ENCODE data around the gene C11orf52. TPM values are rescaled to one million over a fixed set of nuclear protein-coding genes. Genes with fewer than 3 reads are reported as not detected.

C11orf52 gene
- total RNA-seq, 1 experiment from 2014 or later, result 14.4 TPM

GRCh38 chr11:111886844-111887243 lies 31.9 kb upstream of the C11orf52 start:
- Histone ChIP-seq H3K4me1 (no peaks in the 10 kb centered on the region), H3K27me3 (replicated peaks; ENCODE audit: control insufficient read depth, insufficient read depth, low read length) (no peaks in the 10 kb centered on the region), H3K36me3 (ENCODE audit: control insufficient read depth, insufficient read depth, low read length) (no peaks in the 10 kb centered on the region), H3K9me3 (peaks cover 3% of the 10 kb centered on the region; the same call in 1 of the 2 replicates), H3K4me3 (ENCODE audit: low read depth, low read length) (no peak overlapping the region)
- DNase-seq, result no peak
- no peak overlapping the region for H3K27ac Mint-ChIP-seq (ENCODE audit: unreplicated experiment)
- peaks cover 5% of the 10 kb centered on the region for H3K27me3 Mint-ChIP-seq (ENCODE audit: insufficient read depth, unreplicated experiment)
- intact Hi-C loops (cut with micrococcal nuclease; ENCODE audit: unreplicated experiment), result no loop called here
- no peaks in the 10 kb centered on the region for H3K36me3 Mint-ChIP-seq (ENCODE audit: insufficient read depth, unreplicated experiment)
- no peaks in the 10 kb centered on the region for H3K4me1 Mint-ChIP-seq (ENCODE audit: low read depth, unreplicated experiment)
- no TSS peak for BruUV-seq (replicated peaks)
- ChIA-PET CTCF (interaction anchor here (0.8 kb wide), 1 partner anchor 95 kb away, joined by 3 read pairs; no protein-coding TSS in a partner anchor), POLR2A (no interaction called here)
- H3K4me3 Mint-ChIP-seq (ENCODE audit: unreplicated experiment), result no peak overlapping the region
- TF ChIP-seq CTCF (IDR thresholded peaks at IDR 0.05; ENCODE audit: insufficient read depth in 1 of 2, low read depth in 1 of 2, low read length in 1 of 2, severe bottlenecking in 1 of 2, unreplicated experiment in 1 of 2), result no peak
- H3K9me3 Mint-ChIP-seq (ENCODE audit: unreplicated experiment), result no peaks in the 10 kb centered on the region

GRCh38 chr11:111905411-111905810 lies 13.3 kb upstream of the C11orf52 start:
- POLR2A ChIA-PET, result interaction anchor here (0.6 kb wide), 1 partner anchor 307 kb away, joined by 3 read pairs; no protein-coding TSS in a partner anchor
- no peaks in the 10 kb centered on the region for H3K36me3 ChIP-seq (ENCODE audit: control insufficient read depth, insufficient read depth, low read length)
- intact Hi-C loops (cut with micrococcal nuclease; ENCODE audit: unreplicated experiment), result no loop called here
- no peaks in the 10 kb centered on the region for H3K9me3 Mint-ChIP-seq (ENCODE audit: unreplicated experiment)
- no peak for DNase-seq
- TF ChIP-seq CTCF (IDR thresholded peaks at IDR 0.05; ENCODE audit: insufficient read depth in 1 of 2, low read depth in 1 of 2, low read length in 1 of 2, severe bottlenecking in 1 of 2, unreplicated experiment in 1 of 2), result no peak
- H3K27me3 Mint-ChIP-seq (ENCODE audit: insufficient read depth, unreplicated experiment), result peaks cover 14% of the 10 kb centered on the region
- no peak overlapping the region for H3K4me3 ChIP-seq (ENCODE audit: low read depth, low read length)
- H3K4me1 Mint-ChIP-seq (ENCODE audit: low read depth, unreplicated experiment), result no peaks in the 10 kb centered on the region
- no peaks in the 10 kb centered on the region for H3K4me1 ChIP-seq
- no peak overlapping the region for H3K27ac Mint-ChIP-seq (ENCODE audit: unreplicated experiment)
- no peaks in the 10 kb centered on the region for H3K27me3 ChIP-seq (replicated peaks; ENCODE audit: control insufficient read depth, insufficient read depth, low read length)
- CTCF ChIA-PET, result no interaction called here
- no TSS peak for BruUV-seq (replicated peaks)
- no peaks in the 10 kb centered on the region for H3K36me3 Mint-ChIP-seq (ENCODE audit: insufficient read depth, unreplicated experiment)
- H3K9me3 ChIP-seq, result no peaks in the 10 kb centered on the region
- H3K4me3 Mint-ChIP-seq (ENCODE audit: unreplicated experiment), result no peak overlapping the region

GRCh38 chr11:111906680-111907079 lies 12.0 kb upstream of the C11orf52 start:
- no peaks in the 10 kb centered on the region for H3K27me3 ChIP-seq (replicated peaks; ENCODE audit: control insufficient read depth, insufficient read depth, low read length)
- no peak overlapping the region for H3K4me3 ChIP-seq (ENCODE audit: low read depth, low read length)
- H3K36me3 Mint-ChIP-seq (ENCODE audit: insufficient read depth, unreplicated experiment), result no peaks in the 10 kb centered on the region
- ChIA-PET POLR2A (no interaction called here), CTCF (no interaction called here)
- peaks cover 7% of the 10 kb centered on the region for H3K4me1 Mint-ChIP-seq (ENCODE audit: low read depth, unreplicated experiment)
- peaks cover 10% of the 10 kb centered on the region for H3K27me3 Mint-ChIP-seq (ENCODE audit: insufficient read depth, unreplicated experiment)
- BruUV-seq (replicated peaks), result no TSS peak
- intact Hi-C loops (cut with micrococcal nuclease; ENCODE audit: unreplicated experiment), result no loop called here
- H3K4me3 Mint-ChIP-seq (ENCODE audit: unreplicated experiment), result no peak overlapping the region
- no peak overlapping the region for H3K27ac Mint-ChIP-seq (ENCODE audit: unreplicated experiment)
- no peak for TF ChIP-seq CTCF (IDR thresholded peaks at IDR 0.05; ENCODE audit: insufficient read depth in 1 of 2, low read depth in 1 of 2, low read length in 1 of 2, severe bottlenecking in 1 of 2, unreplicated experiment in 1 of 2)
- H3K36me3 ChIP-seq (ENCODE audit: control insufficient read depth, insufficient read depth, low read length), result no peaks in the 10 kb centered on the region
- H3K9me3 Mint-ChIP-seq (ENCODE audit: unreplicated experiment), result no peaks in the 10 kb centered on the region
- H3K9me3 ChIP-seq, result no peaks in the 10 kb centered on the region
- no peak for DNase-seq
- peaks cover 7% of the 10 kb centered on the region for H3K4me1 ChIP-seq

All from Caco-2 (cell line).